T-helper 2 cell treated with Interferon-gamma antibody and Interleukin-4, amounts not matched to agents 100 ng/mL and 5 ng/mL, for 36 hours (primary cell): ENCODE measurements around the gene LDLRAD4. TPM values are rescaled to one million over a fixed set of nuclear protein-coding genes. Genes with fewer than 3 reads are reported as not detected.
"Not testable (repeated sequence)": the region's sequence is repeated elsewhere in the genome, so short reads cannot be mapped to it uniquely, and the experiment has no call there.

ENCODE experiments used
- intact Hi-C: fragments of 100-400 bp; cut with micrococcal nuclease; formaldehyde crosslinking; loops from one replicate; pipeline ENCODE4 v1.15.1; 2023
- total RNA-seq: library from RNA; stranded (reverse); gene quantifications from 2 replicates; pipeline ENCODE4 v1.2.3, GENCODE V29; 2022

LDLRAD4 gene
- total RNA-seq, 1 donor from 2014 or later, result 28.5 TPM

DNA sequence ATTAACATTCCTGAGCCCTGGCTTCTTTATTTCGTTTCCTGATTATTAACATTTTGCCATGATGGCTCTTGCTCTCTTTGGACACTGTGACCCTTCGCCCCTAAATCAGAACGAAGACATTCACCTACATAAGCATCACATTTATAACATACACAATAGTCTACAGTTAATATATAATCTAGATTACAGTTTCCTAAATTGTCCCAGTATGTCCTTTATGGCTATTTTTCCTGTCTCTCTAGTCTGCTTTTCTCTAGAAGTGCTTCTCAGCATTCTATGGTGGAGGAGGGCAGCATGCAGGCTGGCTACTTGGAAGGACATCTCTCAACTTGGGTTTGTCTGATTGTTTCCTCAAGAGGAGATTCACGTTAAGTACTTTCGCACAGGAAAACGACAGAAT is 457.9 kb downstream of the LDLRAD4 start:
- intact Hi-C loops, result no loop called here

DNA sequence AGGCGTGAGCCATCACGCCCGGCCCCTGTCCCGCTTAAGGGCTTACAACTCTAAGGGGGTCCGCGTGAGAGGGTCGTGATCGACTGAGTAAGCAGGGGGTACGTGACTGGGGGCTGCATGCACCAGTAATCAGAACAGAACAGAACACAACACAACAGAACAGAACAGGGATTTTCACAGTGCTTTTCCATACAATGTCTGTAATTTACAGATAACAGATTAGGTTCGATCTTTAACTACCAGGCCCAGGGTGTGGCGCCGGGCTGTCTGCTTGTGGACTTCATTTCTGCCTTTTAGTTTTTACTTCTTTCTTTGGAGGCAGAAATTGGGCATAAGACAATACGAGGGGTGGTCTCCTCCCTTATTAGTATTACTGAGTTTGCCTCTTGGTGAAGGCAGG is 458.8 kb downstream of the LDLRAD4 start:
- intact Hi-C loops, result not testable (repeated sequence)

DNA sequence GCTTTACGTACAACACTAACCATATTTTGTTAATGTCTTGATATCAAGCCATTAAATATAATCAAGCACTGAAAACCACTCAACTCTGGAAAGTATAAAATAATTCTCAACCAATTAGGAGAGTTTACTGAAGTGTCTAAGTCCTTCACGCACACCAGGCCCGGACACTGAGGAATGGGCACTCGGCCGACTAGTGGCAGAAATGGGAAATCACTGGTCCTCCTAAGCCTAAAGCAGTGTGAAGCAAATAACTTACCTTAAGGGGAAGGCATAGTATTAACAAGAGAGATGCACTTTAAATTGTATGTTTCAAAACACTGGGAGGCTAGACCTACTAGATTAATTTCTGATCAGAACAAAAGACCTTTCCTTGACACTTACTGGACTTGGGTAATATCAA is 462.1 kb downstream of the LDLRAD4 start:
- intact Hi-C loops, result no loop called here

DNA sequence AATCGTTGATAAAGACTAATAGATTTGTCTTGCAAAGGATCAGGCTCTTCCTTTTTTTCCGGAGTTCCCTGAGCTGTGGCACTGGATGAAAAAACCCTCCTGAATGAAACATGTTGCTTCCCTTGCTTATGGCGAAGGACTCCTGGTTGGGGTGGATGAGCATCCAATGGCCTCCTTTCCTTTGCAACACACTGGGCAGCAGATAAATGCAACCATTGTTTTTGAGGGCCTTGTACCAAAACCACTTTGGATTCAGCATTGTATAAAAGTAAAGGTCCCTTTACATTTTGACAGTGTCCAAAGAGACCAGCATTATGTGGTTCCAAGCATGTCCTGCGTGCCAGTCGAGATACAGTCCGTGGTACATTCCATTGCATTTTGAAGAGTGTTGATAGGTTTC is 463.1 kb downstream of the LDLRAD4 start:
- intact Hi-C loops, result no loop called here

DNA sequence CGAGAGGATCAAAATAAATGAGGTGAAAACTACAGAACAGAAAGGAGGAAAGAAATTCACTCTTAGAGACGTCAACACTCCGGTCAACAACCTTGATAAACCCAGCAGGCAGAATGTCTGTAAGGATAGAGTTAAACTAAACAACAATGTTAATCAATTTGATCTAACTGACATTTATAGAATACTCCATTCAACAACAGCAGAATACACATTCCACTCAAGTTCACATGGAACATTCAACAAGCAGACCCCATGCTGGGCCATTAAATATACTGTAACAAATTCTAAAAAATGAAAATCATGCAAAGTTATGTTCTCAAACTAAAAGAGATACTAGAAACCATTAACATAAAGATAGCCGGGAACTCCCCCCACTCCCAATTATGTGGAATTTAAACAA is 466.0 kb downstream of the LDLRAD4 start:
- intact Hi-C loops, result no loop called here

DNA sequence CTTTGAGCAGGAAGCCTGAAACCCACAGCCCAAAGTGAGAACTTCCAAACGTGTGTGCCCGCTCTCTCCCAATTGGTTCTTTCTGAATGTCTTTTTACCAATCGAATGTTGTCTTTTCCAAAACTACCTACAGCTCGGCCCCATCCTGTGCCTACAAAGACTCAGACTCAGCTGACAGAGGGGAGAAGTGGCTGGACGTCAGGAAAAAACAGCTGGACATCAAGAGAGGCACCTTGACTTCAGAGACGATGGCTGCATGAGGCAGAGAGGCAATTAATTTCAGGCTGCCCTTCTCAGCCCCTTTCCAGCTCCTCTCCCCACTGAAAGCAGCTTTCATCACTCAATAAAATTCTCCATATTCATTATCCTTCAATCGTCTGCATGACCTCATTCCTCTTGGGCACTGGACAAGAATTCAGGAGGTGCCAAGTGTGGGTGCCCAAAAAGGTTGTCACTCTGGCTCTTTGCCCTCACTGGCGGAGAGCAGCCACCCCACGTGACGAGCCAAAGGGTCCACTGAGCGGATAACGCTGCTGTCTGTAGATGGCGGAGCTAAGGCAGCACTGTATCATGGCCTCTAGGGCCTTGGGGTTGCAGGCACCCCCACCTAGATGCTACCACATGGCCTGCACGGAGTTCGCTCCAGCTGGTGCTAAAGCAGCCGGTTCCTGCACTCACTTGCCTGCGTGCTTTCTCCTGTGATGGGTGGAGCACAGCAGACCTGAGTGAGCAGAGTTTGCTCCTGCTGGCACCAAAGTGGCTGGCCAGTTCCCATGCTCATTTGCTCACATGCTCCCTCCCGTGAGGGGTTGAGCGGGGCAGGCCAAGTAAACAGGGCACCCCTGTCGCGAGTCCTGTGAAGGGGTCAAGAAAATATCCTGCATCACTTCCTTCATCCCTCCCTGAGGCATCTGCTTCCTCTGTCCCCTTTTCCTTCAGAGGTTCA is 469.9 kb downstream of the LDLRAD4 start:
- intact Hi-C loops, result no loop called here

DNA sequence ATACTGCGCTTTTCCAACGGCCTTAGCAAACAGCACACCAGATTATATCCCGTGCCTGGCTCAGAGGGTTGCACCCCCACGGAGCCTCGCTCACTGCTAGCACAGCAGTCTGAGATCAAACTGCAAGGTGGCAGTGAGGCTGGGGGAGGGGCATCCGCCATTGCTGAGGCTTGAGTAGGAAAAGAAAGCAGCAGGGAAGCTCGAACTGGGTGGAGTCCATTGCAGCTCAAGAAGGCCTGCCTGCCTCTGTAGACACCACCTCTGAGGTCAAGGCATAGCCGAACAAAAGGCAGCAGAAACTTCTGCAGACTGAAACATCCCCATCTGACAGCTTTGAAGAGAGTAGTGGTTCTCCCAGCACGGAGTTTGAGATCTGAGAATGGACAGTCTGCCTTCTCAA is 471.5 kb downstream of the LDLRAD4 start:
- intact Hi-C loops, result not testable (repeated sequence)

DNA sequence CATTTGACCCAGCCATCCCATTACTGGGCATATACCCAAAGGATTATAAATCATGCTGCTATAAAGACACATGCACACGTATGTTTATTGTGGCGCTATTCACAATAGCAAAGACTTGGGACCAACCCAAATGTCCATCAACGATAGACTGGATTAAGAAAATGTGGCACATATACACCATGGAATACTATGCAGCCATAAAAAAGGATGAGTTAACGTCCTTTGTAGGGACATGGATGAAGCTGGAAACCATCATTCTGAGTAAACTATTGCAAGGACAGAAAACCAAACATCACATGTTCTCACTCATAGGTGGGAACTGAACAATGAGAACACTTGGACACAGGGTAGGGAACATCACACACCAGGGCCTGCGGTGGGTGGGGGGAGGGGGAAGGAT is 476.8 kb downstream of the LDLRAD4 start:
- intact Hi-C loops, result not testable (repeated sequence)

DNA sequence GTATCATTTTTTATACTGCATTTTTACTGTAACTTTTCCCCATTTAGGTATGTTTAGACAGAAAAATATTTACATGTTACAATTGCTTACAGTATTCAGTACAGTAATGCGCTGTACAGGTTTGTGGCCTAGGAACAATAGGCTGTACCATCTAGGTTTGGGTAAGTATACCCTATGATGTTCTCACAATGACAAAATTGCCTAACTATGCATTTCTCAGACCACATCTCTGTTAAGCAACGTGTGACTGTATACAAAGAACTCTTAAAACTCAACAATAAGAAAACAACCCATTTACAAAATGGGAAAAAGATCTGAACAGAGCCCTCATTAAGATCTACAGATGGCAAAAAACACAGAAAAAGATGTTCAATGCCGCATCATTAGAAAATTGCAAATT is 478.4 kb downstream of the LDLRAD4 start:
- intact Hi-C loops, result no loop called here

DNA sequence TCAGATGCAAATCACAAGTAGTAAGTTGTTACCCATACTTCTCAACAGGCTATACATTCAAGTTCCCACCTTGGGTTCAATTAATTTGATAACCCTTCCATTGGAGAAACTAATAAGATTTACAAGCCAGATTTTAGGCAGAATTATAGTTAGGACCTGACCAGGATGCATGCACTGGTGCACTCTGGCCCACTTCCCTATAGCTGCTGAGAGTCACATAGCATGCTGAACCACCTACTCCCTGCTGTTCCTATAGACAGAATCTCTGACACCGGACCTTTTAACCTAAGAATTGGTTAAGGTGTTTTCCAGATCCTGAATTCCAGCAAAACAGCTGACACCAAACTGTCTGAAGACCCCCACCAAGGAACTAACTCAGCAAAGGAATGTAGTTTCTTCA is 481.6 kb downstream of the LDLRAD4 start:
- intact Hi-C loops, result no loop called here

Other genes with a start within 250 kb of the LDLRAD4 start
- gene CEP192, start 227.4 kb upstream of the LDLRAD4 start, total RNA-seq, result 48.5 and 50.1 TPM in 2 replicates